NCI-H1092 treated with DMSO at 0.1 percent for 48 hours (cell line): ENCODE results near the gene NHLRC2.
"Not testable (repeated sequence)": the region's sequence is repeated elsewhere in the genome, so short reads cannot be mapped to it uniquely, and the experiment has no call there.

Experiments used
- DNase-seq: peaks from one replicate; lab custom pipeline; 2025; lab: John Stamatoyannopoulos, UW

NHLRC2 gene

GRCh38 chr10:113854013-113854760 is at the start of gene NHLRC2, which contains the start of gene DCLRE1A:
NHLRC2 (plus strand) TSS chr10:113854661; CDS start chr10:113854873, 212 bp downstream.
DCLRE1A (minus strand) TSS chr10:113854082; CDS start chr10:113853182, 900 bp downstream.
- DNase-seq, result peak; percentile 89

- no peak for DNase-seq
These were observed 48.0 kb upstream of the NHLRC2 start for GRCh38 chr10:113806503-113806902.

GRCh38 chr10:113808168-113808567 is 46.3 kb upstream of the NHLRC2 start:
- DNase-seq, result no peak

GRCh38 chr10:113814700-113815099 is 39.8 kb upstream of the NHLRC2 start:
- not testable (repeated sequence) for DNase-seq

GRCh38 chr10:113819989-113820388 is 34.5 kb upstream of the NHLRC2 start:
- DNase-seq, result no peak

- DNase-seq, result no peak
These were observed 34.0 kb upstream of the NHLRC2 start for GRCh38 chr10:113820507-113820906.

GRCh38 chr10:113821306-113821705 is 33.2 kb upstream of the NHLRC2 start:
- not testable (repeated sequence) for DNase-seq

GRCh38 chr10:113822174-113822573 is 32.3 kb upstream of the NHLRC2 start:
- DNase-seq, result no peak

- DNase-seq, result no peak
These were observed 31.1 kb upstream of the NHLRC2 start for GRCh38 chr10:113823389-113823788.

- no peak for DNase-seq
These were observed 28.7 kb upstream of the NHLRC2 start for GRCh38 chr10:113825791-113826190.

- DNase-seq, result not testable (repeated sequence)
These were observed 25.9 kb upstream of the NHLRC2 start for GRCh38 chr10:113828567-113828966.

GRCh38 chr10:113842171-113842570 is 12.3 kb upstream of the NHLRC2 start:
- no peak for DNase-seq

GRCh38 chr10:113843972-113844485 is 10.4 kb upstream of the NHLRC2 start:
- no peak for DNase-seq

GRCh38 chr10:113846036-113846435 is 8.4 kb upstream of the NHLRC2 start:
- DNase-seq, result no peak

GRCh38 chr10:113849140-113849803 is 5.2 kb upstream of the NHLRC2 start:
- DNase-seq, result no peak

- DNase-seq, result no peak
These were observed 4.5 kb upstream of the NHLRC2 start for GRCh38 chr10:113849946-113850345.

- no peak for DNase-seq
These were observed 866 bp upstream of the NHLRC2 start for GRCh38 chr10:113853578-113854012.

- peak; percentile 48 for DNase-seq
These were observed 514 bp downstream of the NHLRC2 start for GRCh38 chr10:113854761-113855588.

GRCh38 chr10:113856563-113856962 is 2.1 kb downstream of the NHLRC2 start:
- DNase-seq, result no peak

- DNase-seq, result no peak
These were observed 2.7 kb downstream of the NHLRC2 start for GRCh38 chr10:113857210-113857609.

GRCh38 chr10:113858541-113858940 is 4.1 kb downstream of the NHLRC2 start:
- DNase-seq, result no peak

- DNase-seq, result no peak
These were observed 4.8 kb downstream of the NHLRC2 start for GRCh38 chr10:113859261-113859660.
